SU-DHL-6 (cell line): ENCODE data around the gene DOC2B.

Source experiments
- H2AFZ ChIP-seq: fragments of 200-600 bp; sonication (generic); 2 replicates; pipeline ENCODE4 v1.6.1; 2014; ENCODE audit warnings: low read depth, mild to moderate bottlenecking, moderate library complexity, mixed read lengths, antibody characterized with exemption, low read length; ENCODE audit not compliant: severe bottlenecking
- H3F3A ChIP-seq: fragments of 200-600 bp; shearing (Covaris generic); 2 replicates; pipeline ENCODE4 v1.6.0; 2016; ENCODE audit warnings: antibody characterized with exemption, mild to moderate bottlenecking; ENCODE audit not compliant: insufficient read depth
- H3K27ac ChIP-seq: fragments of 200-600 bp; sonication (generic); 2 replicates; pipeline ENCODE4 v1.5.1; 2016; ENCODE audit warnings: low read depth, mild to moderate bottlenecking, low read length, moderate library complexity, mixed read lengths
- H3K27me3 ChIP-seq: fragments of 200-600 bp; sonication (generic), shearing (Covaris generic); 2 replicates; pipeline ENCODE4 v1.6.0; 2014; ENCODE audit warnings: mild to moderate bottlenecking, low read length
- H3K36me3 ChIP-seq: fragments of 200-600 bp; sonication (generic); 2 replicates; pipeline ENCODE4 v1.6.1; 2014; ENCODE audit warnings: mild to moderate bottlenecking, low read length, mixed read lengths
- H3K4me2 ChIP-seq: fragments of 300-600, 200-600 bp; shearing (Covaris generic), sonication (generic); 2 replicates; pipeline ENCODE4 v1.6.0; 2014; ENCODE audit warnings: low read length, low read depth, mild to moderate bottlenecking; ENCODE audit not compliant: poor library complexity, severe bottlenecking
- H3K4me3 ChIP-seq: fragments of 200-600 bp; sonication (generic); 2 replicates; pipeline ENCODE4 v1.5.1; 2014; ENCODE audit warnings: antibody characterized with exemption, low read length, mild to moderate bottlenecking, mixed read lengths; ENCODE audit not compliant: insufficient read depth, poor library complexity, severe bottlenecking
- H3K79me2 ChIP-seq: fragments of 200-600 bp; sonication (generic); 2 replicates; pipeline ENCODE4 v1.6.1; 2014; ENCODE audit warnings: mild to moderate bottlenecking, low read length, moderate library complexity; ENCODE audit not compliant: insufficient read depth
- H3K9ac ChIP-seq: fragments of 200-600 bp; sonication (generic); 2 replicates; pipeline ENCODE4 v1.7.0; 2014; ENCODE audit warnings: mild to moderate bottlenecking, low read length
- H3K9me2 ChIP-seq: fragments of 200-600 bp; sonication (generic); replicated peaks from 2 replicates; pipeline ENCODE4 v1.6.1; 2014; ENCODE audit warnings: low read length; ENCODE audit not compliant: insufficient read depth
- H3K9me3 ChIP-seq: fragments of 200-600 bp; sonication (generic); 2 replicates; pipeline ENCODE4 v1.6.1; 2014; ENCODE audit warnings: low read length, mixed read lengths; ENCODE audit not compliant: insufficient read depth
- H4K20me1 ChIP-seq: fragments of 200-600 bp; sonication (generic); 2 replicates; pipeline ENCODE4 v1.6.1; 2014; ENCODE audit warnings: low read depth, mild to moderate bottlenecking, antibody characterized with exemption, low read length, moderate library complexity, mixed read lengths
- CTCF ChIP-seq: fragments of 200-600 bp; sonication (generic); IDR thresholded peaks from one replicate; pipeline ENCODE4 v1.5.1; 2017; ENCODE audit warnings: antibody characterized with exemption, mild to moderate bottlenecking, low read length, moderate library complexity; ENCODE audit not compliant: insufficient read depth, poor library complexity, severe bottlenecking
- EZH2phosphoT487 ChIP-seq: fragments of 200-600 bp; sonication (generic), shearing (Covaris generic); conservative IDR thresholded peaks from 2 replicates; pipeline ENCODE4 v1.6.1; 2018; ENCODE audit warnings: mild to moderate bottlenecking, antibody characterized with exemption, low read length, moderate library complexity, mixed read lengths

The DOC2B gene

GRCh38 chr17:149231-149630 is 32.2 kb downstream of the DOC2B start:
- no peaks in the 10 kb centered on the region for H3K9me2 ChIP-seq

GRCh38 chr17:148757-149156 is 32.7 kb downstream of the DOC2B start:
- H3K79me2 ChIP-seq = no peaks in the 10 kb centered on the region
- no peaks in the 10 kb centered on the region for H3K9me2 ChIP-seq
- no peak overlapping the region for H3K9ac ChIP-seq
- H3K27ac ChIP-seq = no peak overlapping the region
- no peaks in the 10 kb centered on the region for H4K20me1 ChIP-seq
- no peak overlapping the region for H3K4me2 ChIP-seq
- TF ChIP-seq EZH2phosphoT487 (no peak), CTCF (no peak)
- no peaks in the 10 kb centered on the region for H3K27me3 ChIP-seq
- H3F3A ChIP-seq = no peaks in the 10 kb centered on the region
- H3K9me3 ChIP-seq = no peaks in the 10 kb centered on the region
- no peak overlapping the region for H3K4me3 ChIP-seq
- H3K36me3 ChIP-seq = no peaks in the 10 kb centered on the region
- H2AFZ ChIP-seq = no peak overlapping the region

More at GRCh38 chr17:149231-149630, 32.2 kb downstream of the DOC2B start:
- Histone ChIP-seq H3K9ac (no peak overlapping the region), H4K20me1 (no peaks in the 10 kb centered on the region), H3K4me2 (no peak overlapping the region), H3K27ac (no peak overlapping the region), H3K9me3 (no peaks in the 10 kb centered on the region), H3K79me2 (no peaks in the 10 kb centered on the region), H2AFZ (no peak overlapping the region), H3F3A (no peaks in the 10 kb centered on the region), H3K27me3 (no peaks in the 10 kb centered on the region), H3K4me3 (no peak overlapping the region), H3K36me3 (no peaks in the 10 kb centered on the region)
- TF ChIP-seq EZH2phosphoT487 (no peak), CTCF (no peak)

GRCh38 chr17:147796-148740 is 33.4 kb downstream of the DOC2B start:
- Histone ChIP-seq H2AFZ (no peak overlapping the region), H3K27me3 (no peaks in the 10 kb centered on the region), H3K4me3 (no peak overlapping the region), H3K27ac (no peak overlapping the region), H3K4me2 (no peak overlapping the region), H3K79me2 (no peaks in the 10 kb centered on the region), H3K9me3 (no peaks in the 10 kb centered on the region), H4K20me1 (no peaks in the 10 kb centered on the region), H3K9me2 (no peaks in the 10 kb centered on the region), H3F3A (no peaks in the 10 kb centered on the region), H3K9ac (no peak overlapping the region), H3K36me3 (no peaks in the 10 kb centered on the region)
- TF ChIP-seq EZH2phosphoT487 (no peak), CTCF (no peak)
